ENCODE results near the gene GABBR2.

GABBR2 gene

DNA sequence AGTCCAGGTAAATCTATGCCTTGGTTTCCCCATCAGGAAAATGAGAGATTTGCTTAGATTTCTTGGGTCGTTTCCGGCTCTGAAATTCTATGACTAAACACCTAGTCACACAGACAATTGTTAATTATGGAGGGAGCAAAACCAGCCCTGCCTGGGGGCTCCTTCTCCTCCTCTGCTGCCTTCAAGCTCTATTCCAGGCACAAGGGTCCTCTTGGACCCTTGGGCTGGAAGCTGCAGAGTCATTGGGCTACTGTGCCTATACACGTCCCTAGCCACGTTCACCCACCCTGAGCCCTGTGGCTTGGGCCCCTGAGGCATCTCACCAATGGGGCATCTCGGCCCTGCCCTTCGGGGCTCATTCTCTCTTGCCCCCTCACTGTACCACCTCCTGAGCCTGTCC, 379.5 kb downstream of the GABBR2 start:
- H3K27ac ChIP-seq: no peak overlapping the region
- TF ChIP-seq ZFX (IDR thresholded peaks at IDR 0.05): no peak
- TF ChIP-seq, protein P1, sequence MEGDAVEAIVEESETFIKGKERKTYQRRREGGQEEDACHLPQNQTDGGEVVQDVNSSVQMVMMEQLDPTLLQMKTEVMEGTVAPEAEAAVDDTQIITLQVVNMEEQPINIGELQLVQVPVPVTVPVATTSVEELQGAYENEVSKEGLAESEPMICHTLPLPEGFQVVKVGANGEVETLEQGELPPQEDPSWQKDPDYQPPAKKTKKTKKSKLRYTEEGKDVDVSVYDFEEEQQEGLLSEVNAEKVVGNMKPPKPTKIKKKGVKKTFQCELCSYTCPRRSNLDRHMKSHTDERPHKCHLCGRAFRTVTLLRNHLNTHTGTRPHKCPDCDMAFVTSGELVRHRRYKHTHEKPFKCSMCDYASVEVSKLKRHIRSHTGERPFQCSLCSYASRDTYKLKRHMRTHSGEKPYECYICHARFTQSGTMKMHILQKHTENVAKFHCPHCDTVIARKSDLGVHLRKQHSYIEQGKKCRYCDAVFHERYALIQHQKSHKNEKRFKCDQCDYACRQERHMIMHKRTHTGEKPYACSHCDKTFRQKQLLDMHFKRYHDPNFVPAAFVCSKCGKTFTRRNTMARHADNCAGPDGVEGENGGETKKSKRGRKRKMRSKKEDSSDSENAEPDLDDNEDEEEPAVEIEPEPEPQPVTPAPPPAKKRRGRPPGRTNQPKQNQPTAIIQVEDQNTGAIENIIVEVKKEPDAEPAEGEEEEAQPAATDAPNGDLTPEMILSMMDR (conservative IDR thresholded peaks at IDR 0.05): no peak

DNA sequence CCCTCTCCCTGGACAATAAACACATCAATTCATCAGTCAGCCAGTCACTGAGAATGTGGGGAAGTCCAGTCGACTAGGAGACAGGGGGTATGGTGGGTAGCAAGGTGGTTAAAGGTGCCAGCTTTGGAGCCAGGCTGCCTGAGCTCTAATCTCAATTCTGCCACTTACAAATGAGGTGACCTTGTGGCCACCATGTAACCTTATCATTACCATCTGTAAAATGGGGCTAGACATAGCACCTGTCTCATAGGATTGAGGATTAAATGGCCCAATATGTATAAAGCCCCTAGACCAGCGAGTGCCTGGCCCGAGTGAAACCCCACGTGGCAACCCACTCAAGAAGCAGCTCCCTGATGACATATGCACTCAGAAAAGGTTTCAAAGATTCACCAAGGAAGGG, 380.0 kb downstream of the GABBR2 start:
- no peak overlapping the region for H3K27ac ChIP-seq
- TF ChIP-seq ZFX (IDR thresholded peaks at IDR 0.05): no peak
- TF ChIP-seq, protein P1 (conservative IDR thresholded peaks at IDR 0.05): no peak

DNA sequence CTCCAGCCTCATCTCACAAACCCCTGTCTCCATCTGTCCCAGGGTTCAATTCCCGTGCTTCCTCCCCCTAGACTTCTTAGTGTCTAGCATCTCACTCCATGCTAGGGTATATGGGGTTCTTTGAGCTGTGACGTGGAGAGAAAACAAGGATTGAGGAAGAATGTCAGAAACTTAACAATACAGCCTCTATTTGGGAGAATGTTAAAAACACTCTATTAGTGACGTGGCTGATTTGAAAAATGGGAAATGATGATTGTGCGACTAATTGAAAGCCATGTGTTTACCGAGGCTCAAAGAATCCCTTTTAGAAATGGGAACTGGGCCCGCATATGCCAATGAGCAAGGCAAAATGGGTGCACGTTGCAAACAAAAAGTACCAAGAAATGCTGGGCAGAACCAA, 380.6 kb downstream of the GABBR2 start:
- no peak overlapping the region for H3K27ac ChIP-seq
- TF ChIP-seq, protein P1 (conservative IDR thresholded peaks at IDR 0.05): no peak
- TF ChIP-seq ZFX (IDR thresholded peaks at IDR 0.05): no peak

DNA sequence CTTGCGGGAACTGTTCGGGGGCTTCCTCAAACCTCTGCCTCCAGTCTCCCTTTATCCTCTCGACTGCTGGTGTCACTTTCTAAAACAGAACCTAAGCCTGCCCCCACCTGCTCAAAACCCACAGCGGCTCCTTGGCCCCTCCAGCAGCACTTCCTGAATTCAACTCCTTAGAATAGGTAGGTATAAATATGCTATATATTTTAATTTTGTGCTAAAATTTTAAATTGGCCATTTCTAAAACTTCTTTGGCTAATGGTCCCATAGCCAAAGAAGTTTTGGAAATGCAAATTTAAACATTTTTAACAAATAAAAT, 381.5 kb downstream of the GABBR2 start:
- TF ChIP-seq, protein P1 (conservative IDR thresholded peaks at IDR 0.05): no peak
- TF ChIP-seq ZFX (IDR thresholded peaks at IDR 0.05): no peak
- no peak overlapping the region for H3K27ac ChIP-seq

DNA sequence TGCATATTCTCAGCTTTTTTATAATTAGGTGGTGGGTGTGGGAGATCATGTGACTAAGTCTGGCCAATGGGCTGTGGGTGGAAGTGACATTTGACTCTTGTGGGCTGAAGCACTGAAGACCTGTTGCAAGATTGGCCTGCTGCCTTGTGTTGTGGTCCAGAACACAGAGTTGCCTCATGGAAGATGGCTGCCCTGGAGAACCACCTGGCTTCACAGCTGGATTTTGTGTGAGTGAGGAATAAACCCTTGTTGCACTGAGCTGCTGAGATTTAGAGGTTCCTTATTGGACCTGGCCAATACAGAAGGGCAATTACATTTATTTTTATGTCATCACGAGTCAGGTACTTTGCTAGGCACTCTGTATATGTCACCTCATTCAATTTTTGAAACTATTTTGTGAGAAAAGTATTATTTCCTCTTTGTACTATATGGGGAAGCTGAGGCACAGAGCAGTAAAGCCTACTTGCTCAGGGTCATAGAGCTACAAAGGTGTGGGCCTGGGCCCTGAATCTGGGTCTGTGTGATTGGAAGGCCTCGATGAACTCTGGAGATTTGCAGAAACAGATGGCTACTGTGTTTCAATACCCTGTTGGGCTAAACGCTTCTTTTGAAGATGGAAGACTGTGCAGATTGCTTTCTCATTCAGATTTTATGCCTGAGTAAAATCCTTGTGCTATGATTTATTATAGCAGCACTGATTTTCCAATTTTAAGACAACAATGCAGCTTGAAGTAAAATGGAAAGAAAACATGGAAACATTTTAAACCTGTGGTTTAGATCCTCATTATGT, 382.1 kb downstream of the GABBR2 start:
- TF ChIP-seq, protein P1 (conservative IDR thresholded peaks at IDR 0.05): no peak
- TF ChIP-seq ZFX (IDR thresholded peaks at IDR 0.05): no peak

DNA sequence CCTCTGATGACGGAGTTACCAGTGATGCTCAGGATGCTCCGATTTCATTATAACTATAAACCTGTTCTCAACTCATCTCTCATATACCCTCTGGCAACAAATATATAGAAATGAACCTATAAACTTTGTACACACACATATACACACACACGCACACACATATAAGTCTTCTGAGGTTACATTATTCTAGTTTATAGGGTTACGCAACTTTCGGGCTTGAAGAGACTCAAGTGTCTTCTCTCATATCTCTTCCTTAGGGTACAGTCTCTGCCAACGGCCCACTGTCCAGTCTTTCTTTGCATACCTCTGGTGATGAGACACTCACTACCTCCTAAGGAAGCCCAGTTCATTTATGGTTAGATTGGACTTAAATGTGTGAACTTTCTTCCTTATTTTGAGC, 383.9 kb downstream of the GABBR2 start:
- H3K27ac ChIP-seq: no peak overlapping the region
- TF ChIP-seq, protein P1 (conservative IDR thresholded peaks at IDR 0.05): no peak
- no peak for TF ChIP-seq ZFX (IDR thresholded peaks at IDR 0.05)

More for the DNA sequence above, 382.1 kb downstream of the GABBR2 start:
- no peak overlapping the region for H3K27ac ChIP-seq

DNA sequence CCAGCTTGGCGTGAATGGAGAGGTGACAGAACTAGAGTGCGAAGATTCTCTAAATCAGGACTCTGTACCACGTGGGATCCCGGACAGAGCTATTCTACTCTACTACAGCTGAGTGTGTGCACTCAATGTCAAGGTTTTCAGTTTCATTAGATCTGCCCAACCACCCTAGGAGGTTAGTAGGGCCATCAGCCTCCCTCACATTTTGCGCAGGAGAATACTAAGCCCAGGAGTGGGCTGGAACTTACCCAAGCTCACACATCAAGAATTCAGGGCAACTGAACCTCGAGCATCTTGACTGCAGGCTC, 385.0 kb downstream of the GABBR2 start:
- H3K27ac ChIP-seq: no peak overlapping the region

More for the DNA sequence above, 385.0 kb downstream of the GABBR2 start:
- TF ChIP-seq ZFX (IDR thresholded peaks at IDR 0.05): no peak
- TF ChIP-seq, protein P1 (conservative IDR thresholded peaks at IDR 0.05): no peak
